Sigmoid colon (tissue), 7 donors: Measurements from ENCODE around the gene CYFIP2. TPM values are rescaled to one million over a fixed set of nuclear protein-coding genes. Genes with fewer than 3 reads are reported as not detected.

Experiments
- DNase-seq: peaks from one replicate; pipeline ENCODE4 v3.0.0-alpha.2; 2019
- H3K27ac ChIP-seq, 4 donors: fragments of 200-600 bp; sonication (generic); one replicate each; pipeline ENCODE4 v1.5.1; 2016 to 2019; ENCODE audit warnings: mild to moderate bottlenecking in 1 of 4
- H3K27me3 ChIP-seq, 3 donors: fragments of 200-600 bp; sonication (generic); one replicate each; pipeline ENCODE4 v1.5.1; 2019; ENCODE audit warnings: mild to moderate bottlenecking in 1 of 3
- H3K36me3 ChIP-seq, 4 donors: fragments of 200-600 bp; sonication (generic); one replicate each; pipeline ENCODE4 v1.5.1; 2016 to 2019
- H3K4me1 ChIP-seq, 4 donors: fragments of 200-600 bp; sonication (generic); one replicate each; pipeline ENCODE4 v1.5.1; 2017 to 2019
- H3K4me3 ChIP-seq, 4 donors: fragments of 200-600 bp; sonication (generic); one replicate each; pipeline ENCODE4 v1.5.1; 2017 to 2019; ENCODE audit warnings: mild to moderate bottlenecking in 2 of 4, moderate library complexity in 1 of 4
- H3K9me3 ChIP-seq, 4 donors: fragments of 200-600 bp in 3 of 4; sonication (generic) in 3 of 4; one replicate each; pipeline versions ENCODE4 v1.5.1 to v1.6.1; 2013 to 2019
- CTCF ChIP-seq, 4 experiments: fragments of 450-650 bp in 3 of 4; fragments of 200-600 bp in 1 of 4; IDR thresholded peaks; one replicate each; pipeline ENCODE4 v1.5.1; 2016 to 2019; ENCODE audit warnings: antibody characterized with exemption in 4 of 4, mild to moderate bottlenecking in 3 of 4, moderate library complexity in 2 of 4
- EP300 ChIP-seq, 4 donors: sonication (generic); formaldehyde crosslinking; IDR thresholded peaks; one replicate each; pipeline ENCODE4 v1.6.1; 2017; ENCODE audit warnings: antibody characterized with exemption in 4 of 4
- POLR2A ChIP-seq, 2 donors: fragments of 450-650 bp; IDR thresholded peaks; one replicate each; pipeline ENCODE4 v1.6.1; 2016; ENCODE audit warnings: antibody characterized with exemption in 2 of 2, mild to moderate bottlenecking in 2 of 2, moderate library complexity in 2 of 2
- POLR2AphosphoS5 ChIP-seq, 4 donors: sonication (generic); formaldehyde crosslinking; IDR thresholded peaks; one replicate each; pipeline ENCODE4 v1.6.1; 2017; ENCODE audit warnings: antibody characterized with exemption in 4 of 4
- WGBS, 2 donors: extraction: QIAGEN DNeasy Blood & Tissue Kit; methylation state at CpG; one replicate each; pipeline ENCODE4 v1.1.7; 2013; 5-methylcytosine and 5-hydroxymethylcytosine counted together
- intact Hi-C: fragments of 100-400 bp; cut with DNase I; formaldehyde crosslinking; loops from one replicate; pipeline ENCODE4 v1.15.1; 2023
- polyA plus RNA-seq, 3 donors: library from polyadenylated mRNA; stranded (reverse); fragments of 200-250 nt; gene quantifications; one replicate each; pipeline ENCODE4 v1.2.3, GENCODE V29; 2013
- total RNA-seq, 4 donors: library from RNA; depleted of rRNA; stranded (reverse); fragments of >200 nt; gene quantifications; one replicate each; pipeline ENCODE4 v1.1.0, GENCODE V29; 2016
- donor health status: healthy with polysubstance abuse.
- donor health status: Bipolar disorder and iron deficiency.
- donor health status: healthy.

The CYFIP2 gene
- total and polyA plus RNA-seq, 7 donors: 4.8 to 38.1 (median 27.5) TPM

GRCh38 chr5:157331807-157332206 is 65.9 kb downstream of the CYFIP2 start:
- Histone ChIP-seq H3K4me1 (peaks cover 0 to 30% (median 24%) of the 10 kb centered on the region in 4 donors), H3K36me3 (no peaks in the 10 kb centered on the region), H3K4me3 (no peak overlapping the region), H3K27ac (no peak overlapping the region), H3K27me3 (no peaks in the 10 kb centered on the region), H3K9me3 (no peaks in the 10 kb centered on the region)
- WGBS, 2 donors: 60 to 90% methylated on average over 3 of the region's 3 CpGs
- intact Hi-C loops: no loop called here
- no peak for TF ChIP-seq CTCF (IDR thresholded peaks at IDR 0.05)
- no peak for TF ChIP-seq POLR2AphosphoS5 (IDR thresholded peaks at IDR 0.05)
- no peak for TF ChIP-seq POLR2A (IDR thresholded peaks at IDR 0.05)
- TF ChIP-seq EP300 (IDR thresholded peaks at IDR 0.05): no peak
- DNase-seq: no peak

DNA sequence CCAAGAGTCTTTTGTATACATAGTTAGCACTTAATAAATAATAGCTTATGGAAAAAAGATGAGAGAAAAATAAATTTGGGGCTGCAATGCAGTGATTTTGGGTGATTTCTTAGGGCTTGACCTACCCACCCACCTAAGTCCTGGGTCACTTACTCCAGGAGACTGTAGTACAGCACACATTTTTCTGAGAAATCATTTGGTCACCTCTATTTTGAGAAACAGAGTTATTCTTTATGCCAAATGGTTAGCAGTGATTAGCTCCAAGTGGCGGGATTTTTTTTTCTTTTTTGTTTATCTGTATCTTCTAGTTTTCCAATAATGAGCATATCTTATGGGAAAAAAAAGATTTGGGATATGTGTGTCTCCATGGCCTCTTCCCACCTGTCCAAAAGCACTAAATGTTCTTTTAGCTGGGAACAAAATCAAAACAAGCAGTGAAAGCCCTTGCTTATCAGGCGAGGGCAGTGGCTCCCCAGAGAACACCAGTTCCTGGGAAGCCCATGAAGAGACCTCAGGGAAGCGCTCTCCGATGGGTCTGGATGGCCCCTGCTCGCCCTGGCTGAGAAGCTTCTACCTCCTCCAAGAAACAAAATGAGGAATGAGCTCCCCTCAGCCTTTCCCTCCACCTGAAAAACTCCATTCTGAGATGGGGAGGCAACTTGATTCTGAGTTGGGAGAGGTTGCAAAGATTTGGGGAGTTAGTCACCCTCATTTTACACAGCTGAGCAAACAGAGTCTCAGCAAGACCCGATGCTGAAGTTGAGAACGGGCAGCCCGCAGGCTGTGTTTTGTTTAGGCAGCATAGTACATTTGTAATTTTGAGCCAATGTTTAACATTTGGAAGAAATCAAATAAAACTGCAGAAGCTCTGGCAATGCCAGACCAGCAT is 69.9 kb downstream of the CYFIP2 start:
- H3K9me3 ChIP-seq: no peaks in the 10 kb centered on the region
- DNase-seq: no peak
- H3K27ac ChIP-seq: peak overlapping the region in 3 of 4 donors; percentile 69 to 79 (median 77)
- intact Hi-C loops: no loop called here
- 82 to 85% methylated on average over 8 of the region's 8 CpGs for WGBS, 2 donors
- H3K36me3 ChIP-seq: no peaks in the 10 kb centered on the region
- peaks cover 0 to 28% (median 17%) of the 10 kb centered on the region in 4 donors for H3K4me1 ChIP-seq
- H3K4me3 ChIP-seq: no peak overlapping the region
- H3K27me3 ChIP-seq: no peaks in the 10 kb centered on the region
- TF ChIP-seq POLR2AphosphoS5 (IDR thresholded peaks at IDR 0.05): no peak
- peak in 1 of 4 donors; percentile 35 for TF ChIP-seq EP300 (IDR thresholded peaks at IDR 0.05)

- H3K27me3 ChIP-seq: no peaks in the 10 kb centered on the region
- no peak for DNase-seq
- WGBS, 2 donors: 75 to 81% methylated on average over 3 of the region's 3 CpGs
- H3K9me3 ChIP-seq: no peaks in the 10 kb centered on the region
- peaks cover 0 to 28% (median 16%) of the 10 kb centered on the region in 4 donors for H3K4me1 ChIP-seq
- no peaks in the 10 kb centered on the region for H3K36me3 ChIP-seq
- peak overlapping the region in 3 of 4 donors; percentile 69 to 79 (median 77) for H3K27ac ChIP-seq
- intact Hi-C loops: no loop called here
- no peak overlapping the region for H3K4me3 ChIP-seq
- TF ChIP-seq POLR2AphosphoS5 (IDR thresholded peaks at IDR 0.05) (no peak), EP300 (IDR thresholded peaks at IDR 0.05) (no peak), CTCF (IDR thresholded peaks at IDR 0.05) (no peak), POLR2A (IDR thresholded peaks at IDR 0.05) (no peak)
Observed at GRCh38 chr5:157336423-157336744, 70.5 kb downstream of the CYFIP2 start.

GRCh38 chr5:157339409-157339808 is 73.5 kb downstream of the CYFIP2 start:
- Histone ChIP-seq H3K9me3 (no peaks in the 10 kb centered on the region), H3K27ac (no peak overlapping the region), H3K36me3 (no peaks in the 10 kb centered on the region), H3K27me3 (no peaks in the 10 kb centered on the region), H3K4me1 (peaks cover 0 to 34% (median 16%) of the 10 kb centered on the region in 4 donors), H3K4me3 (no peak overlapping the region)
- TF ChIP-seq POLR2A (IDR thresholded peaks at IDR 0.05): no peak
- no peak for TF ChIP-seq EP300 (IDR thresholded peaks at IDR 0.05)
- TF ChIP-seq POLR2AphosphoS5 (IDR thresholded peaks at IDR 0.05): no peak
- TF ChIP-seq CTCF (IDR thresholded peaks at IDR 0.05): no peak
- no peak for DNase-seq
- intact Hi-C loops: no loop called here
- WGBS, 2 donors: 93 to 97% methylated on average over 1 of the region's 1 CpG

DNA sequence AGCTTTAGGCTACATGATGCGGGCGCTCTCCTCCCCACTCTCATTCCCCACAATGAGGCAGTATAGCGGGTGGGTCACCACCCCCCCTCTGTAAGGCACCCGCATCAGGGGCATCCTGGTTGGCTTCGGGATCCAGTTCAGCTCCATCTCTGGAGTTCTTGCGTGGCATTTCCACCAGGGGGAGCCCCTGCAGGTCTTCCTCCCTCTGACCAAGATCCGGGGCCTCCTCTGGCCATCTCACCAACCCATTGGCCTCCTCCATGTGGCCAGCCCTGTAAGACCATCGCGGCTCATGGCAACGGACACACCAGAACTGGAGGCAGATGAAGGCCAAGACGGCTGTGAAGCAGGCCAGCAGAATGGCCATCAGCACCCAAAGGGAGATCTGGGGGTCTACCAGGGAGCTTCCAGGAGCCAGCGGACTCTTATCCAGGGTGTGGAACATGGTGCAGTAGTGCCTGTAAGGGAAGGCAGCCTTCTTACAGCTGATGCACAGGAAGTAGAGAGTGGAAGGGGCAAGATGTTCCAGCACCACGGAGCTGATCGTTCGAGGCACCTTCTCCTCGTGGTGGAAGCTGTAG is 77.0 kb downstream of the CYFIP2 start:
- H3K27me3 ChIP-seq: no peaks in the 10 kb centered on the region
- H3K27ac ChIP-seq: no peak overlapping the region
- H3K36me3 ChIP-seq: no peaks in the 10 kb centered on the region
- no peak overlapping the region for H3K4me3 ChIP-seq
- no peak for TF ChIP-seq POLR2A (IDR thresholded peaks at IDR 0.05)
- TF ChIP-seq EP300 (IDR thresholded peaks at IDR 0.05): no peak
- TF ChIP-seq POLR2AphosphoS5 (IDR thresholded peaks at IDR 0.05): no peak
- peak in 2 of 4 experiments; percentile 11 to 25 for TF ChIP-seq CTCF (IDR thresholded peaks at IDR 0.05)
- peaks cover 0 to 27% (median 12%) of the 10 kb centered on the region in 4 donors for H3K4me1 ChIP-seq
- WGBS, 2 donors: 85 to 90% methylated on average over 16 of the region's 16 CpGs
- intact Hi-C loops: no loop called here
- no peak for DNase-seq
- no peaks in the 10 kb centered on the region for H3K9me3 ChIP-seq
